Panc1 (cell line): Measurements from ENCODE around the gene PDE11A. TPM values are rescaled to one million over a fixed set of nuclear protein-coding genes. Genes with fewer than 3 reads are reported as not detected.

Experiments used
- ATAC-seq: fragments of 200-7000 bp; cut with Tn5 transposase; 2 replicates; pipeline ENCODE4 v1.9.1; 2020; ENCODE audit warnings: mild to moderate bottlenecking, moderate library complexity
- BruUV-seq: library from RNA; stranded (reverse); fragments of 400-500 nt; replicated peaks from 2 replicates; lab custom pipeline; 2021; lab: Mats Ljungman, UMichigan
- CTCF ChIA-PET: fragments of 300-600 bp; sonication (Branson Sonifier 250); formaldehyde crosslinking; loops from one replicate; lab custom pipeline; 2022; ENCODE audit warnings: antibody characterized with exemption; lab: Charles Lee
- POLR2A ChIA-PET: fragments of 300-600 bp; sonication (Branson Sonifier 250); formaldehyde crosslinking; loops from one replicate; lab custom pipeline; 2022; ENCODE audit warnings: antibody characterized with exemption; lab: Charles Lee
- DNase-seq: peaks from one replicate; pipeline ENCODE4 v3.0.0-alpha.2; 2010; ENCODE audit warnings: low read depth, low spot score
- H3K27ac ChIP-seq: 2 replicates; pipeline ENCODE4 v1.5.1; 2011; ENCODE audit warnings: mild to moderate bottlenecking, low read length, inconsistent platforms
- H3K27me3 ChIP-seq: fragments of 200-500 bp; sonication (Bioruptor generic); 2 replicates; pipeline ENCODE4 v1.6.0; 2014; ENCODE audit warnings: low read length, inconsistent platforms; ENCODE audit not compliant: control insufficient read depth, insufficient read depth
- H3K36me3 ChIP-seq: fragments of 200-500 bp; sonication (Bioruptor generic); 2 replicates; pipeline ENCODE4 v1.5.1; 2014; ENCODE audit warnings: inconsistent platforms, mild to moderate bottlenecking, low read length, moderate library complexity; ENCODE audit not compliant: control insufficient read depth, insufficient read depth
- H3K4me1 ChIP-seq: 2 replicates; pipeline ENCODE4 v1.5.1; 2011; ENCODE audit warnings: inconsistent platforms, mild to moderate bottlenecking, low read length, moderate library complexity; ENCODE audit not compliant: control insufficient read depth, insufficient read depth
- H3K4me3 ChIP-seq, 2 experiments: 2 replicates each; pipeline ENCODE4 v1.5.1; 2011 to 2012; ENCODE audit warnings: low read depth in 2 of 2, low read length in 2 of 2, mild to moderate bottlenecking in 2 of 2, inconsistent platforms in 1 of 2, moderate library complexity in 1 of 2
- H3K9me3 ChIP-seq: fragments of 200-500 bp; sonication (Bioruptor generic); 2 replicates; pipeline ENCODE4 v1.5.1; 2014; ENCODE audit warnings: low read depth, mild to moderate bottlenecking, inconsistent platforms, low read length, moderate library complexity; ENCODE audit not compliant: control insufficient read depth, insufficient read depth
- CTCF ChIP-seq: fragments of 450-650 bp; IDR thresholded peaks from 2 replicates; pipeline ENCODE4 v1.5.1; 2017; ENCODE audit warnings: mild to moderate bottlenecking
- POLR2AphosphoS5 ChIP-seq: IDR thresholded peaks from 2 replicates; pipeline ENCODE4 v1.6.1; 2012; ENCODE audit warnings: mild to moderate bottlenecking, low read depth, low read length, moderate library complexity
- REST ChIP-seq, 2 experiments: IDR thresholded peaks; 2 replicates each; pipeline ENCODE4 v1.6.1; 2011 to 2012; ENCODE audit warnings: low read depth in 2 of 2, control low read depth in 1 of 2, low read length in 1 of 2, mild to moderate bottlenecking in 1 of 2, moderate library complexity in 1 of 2; ENCODE audit not compliant: insufficient read depth in 1 of 2
- SIN3A ChIP-seq: IDR thresholded peaks from 2 replicates; pipeline ENCODE4 v1.6.1; 2012; ENCODE audit warnings: low read depth, mild to moderate bottlenecking, low read length, moderate library complexity, borderline replicate concordance; ENCODE audit not compliant: insufficient read depth
- TCF7L2 ChIP-seq: IDR thresholded peaks from 2 replicates; pipeline ENCODE4 v1.6.1; 2011; ENCODE audit warnings: mild to moderate bottlenecking, low read depth, low read length, inconsistent platforms
- in situ Hi-C: cut with HindIII; loops from 2 replicates; pipeline ENCODE4 v1.10.0; 2016; ENCODE audit warnings: low sequenced_read_pairs, low pct_unique_long_range_greater_than_20kb
- intact Hi-C: fragments of 100-400 bp; cut with micrococcal nuclease; formaldehyde crosslinking; loops from one replicate; pipeline ENCODE4 v1.10.0; 2022; ENCODE audit not compliant: unreplicated experiment
- total RNA-seq: library from RNA; stranded (reverse); gene quantifications from one replicate; pipeline ENCODE4 v1.2.1, GENCODE V29; 2021; ENCODE audit not compliant: unreplicated experiment

Gene PDE11A
- total RNA-seq, 1 experiment from 2014 or later = not detected

- intact Hi-C loops (no loop called here), in situ Hi-C loops (no loop called here)
- Histone ChIP-seq H3K4me1 (no peaks in the 10 kb centered on the region), H3K27ac (no peak overlapping the region), H3K36me3 (no peaks in the 10 kb centered on the region), H3K27me3 (peaks cover 5% of the 10 kb centered on the region), H3K4me3 (no peak overlapping the region), H3K9me3 (no peaks in the 10 kb centered on the region)
- ATAC-seq (no peak), DNase-seq (no peak)
- no peak for TF ChIP-seq TCF7L2
- TF ChIP-seq CTCF = no peak
- no peak for TF ChIP-seq REST (IDR thresholded peaks at IDR 0.05; ENCODE audit: insufficient read depth in 1 of 2, low read depth in 2 of 2, low read length in 1 of 2)
- TF ChIP-seq POLR2AphosphoS5 = no peak
- no peak for TF ChIP-seq SIN3A
- BruUV-seq = no TSS peak
- CTCF ChIA-PET = no interaction called here
- POLR2A ChIA-PET = no interaction called here
These were observed 378.8 kb downstream of the PDE11A start for GRCh38 chr2:177693658-177694339.

- TF ChIP-seq SIN3A (no peak), CTCF (no peak), TCF7L2 (no peak), POLR2AphosphoS5 (no peak), REST (IDR thresholded peaks at IDR 0.05; ENCODE audit: insufficient read depth in 1 of 2, low read depth in 2 of 2, low read length in 1 of 2) (no peak)
- H3K4me3 ChIP-seq = no peak overlapping the region
- no peaks in the 10 kb centered on the region for H3K36me3 ChIP-seq
- ChIA-PET POLR2A (no interaction called here), CTCF (no interaction called here)
- in situ Hi-C loops = no loop called here
- no peaks in the 10 kb centered on the region for H3K4me1 ChIP-seq
- ATAC-seq (no peak), DNase-seq (no peak)
- no TSS peak for BruUV-seq
- H3K9me3 ChIP-seq = no peaks in the 10 kb centered on the region
- no peak overlapping the region for H3K27ac ChIP-seq
- intact Hi-C loops = no loop called here
- peaks cover 5% of the 10 kb centered on the region for H3K27me3 ChIP-seq
These were observed 379.8 kb downstream of the PDE11A start for GRCh38 chr2:177692783-177693269.
